DMS53 (cell line): ENCODE measurements around the gene PTGFRN.
"Not testable (repeated sequence)": the region's sequence is repeated elsewhere in the genome, so short reads cannot be mapped to it uniquely, and the experiment has no call there.

Experiments
- DNase-seq: peaks from one replicate; lab custom pipeline; 2025; lab: John Stamatoyannopoulos, UW

PTGFRN gene

GRCh38 chr1:116909512-116910378 lies at the start of gene PTGFRN:
TSS of gene PTGFRN (plus strand) at chr1:116909916. CDS start at chr1:116910204, 288 bp downstream.
- peak; percentile 44 for DNase-seq

DNA sequence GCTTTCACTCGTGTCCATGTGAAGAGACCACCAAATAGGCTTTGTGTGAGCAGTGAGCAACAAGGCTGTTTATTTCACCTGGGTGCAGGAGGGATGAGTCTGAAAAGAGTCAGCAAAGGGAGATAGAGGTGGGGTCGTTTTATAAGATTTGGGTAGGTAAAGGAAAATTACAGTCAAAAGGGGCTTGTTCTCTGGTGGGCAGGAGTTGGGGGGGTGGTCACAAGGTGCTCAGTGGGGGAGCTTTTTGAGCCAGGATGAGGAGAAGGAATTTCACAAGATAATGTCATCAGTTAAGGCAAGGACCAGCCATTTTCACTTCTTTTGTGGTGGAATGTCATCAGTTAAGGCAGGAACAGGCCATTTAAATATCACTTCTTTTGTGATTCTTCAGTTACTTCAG lies 49.5 kb upstream of the PTGFRN start:
- not testable (repeated sequence) for DNase-seq

- DNase-seq: no peak
Measured at GRCh38 chr1:116861137-116861536, 48.6 kb upstream of the PTGFRN start.

DNA sequence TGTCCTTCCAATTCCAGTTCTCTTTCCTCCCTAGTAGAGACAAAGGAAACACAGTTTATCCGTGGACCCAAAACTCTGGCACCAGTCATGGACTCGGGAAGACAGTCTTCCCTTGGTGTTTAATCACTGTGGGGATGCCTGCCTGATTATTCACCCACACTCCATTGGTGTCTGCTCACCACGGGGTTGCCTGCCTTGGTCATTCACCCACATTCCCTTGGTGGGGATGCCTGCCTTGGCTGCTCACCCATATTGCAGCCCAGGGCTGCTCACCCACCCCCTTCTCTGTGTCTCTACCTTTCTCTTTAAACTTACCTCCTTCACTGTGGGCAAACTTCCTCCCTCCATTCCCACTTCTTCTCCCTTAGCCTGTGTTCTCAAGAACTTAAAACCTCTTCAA lies 46.7 kb upstream of the PTGFRN start:
- not testable (repeated sequence) for DNase-seq

- not testable (repeated sequence) for DNase-seq
Measured at GRCh38 chr1:116866478-116866877, 43.2 kb upstream of the PTGFRN start.

DNA sequence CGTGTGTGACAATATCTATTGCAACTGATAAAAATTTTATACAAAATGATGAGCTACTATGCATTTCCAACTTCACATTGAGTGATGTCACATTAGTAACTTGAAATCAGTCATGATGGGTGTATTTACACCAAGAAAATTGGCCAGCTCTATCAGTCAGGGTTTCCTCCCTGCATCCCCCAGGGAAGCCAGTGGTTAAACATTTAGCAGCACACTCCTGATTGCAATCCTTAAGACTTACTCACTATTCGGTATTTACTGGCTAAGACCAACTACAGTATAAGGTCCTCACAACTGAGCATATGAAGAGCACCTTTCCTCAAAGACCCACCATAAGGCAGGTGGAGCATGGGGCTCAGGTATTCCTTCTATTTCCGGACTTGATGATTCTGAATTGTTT lies 41.3 kb upstream of the PTGFRN start:
- DNase-seq: no peak

DNA sequence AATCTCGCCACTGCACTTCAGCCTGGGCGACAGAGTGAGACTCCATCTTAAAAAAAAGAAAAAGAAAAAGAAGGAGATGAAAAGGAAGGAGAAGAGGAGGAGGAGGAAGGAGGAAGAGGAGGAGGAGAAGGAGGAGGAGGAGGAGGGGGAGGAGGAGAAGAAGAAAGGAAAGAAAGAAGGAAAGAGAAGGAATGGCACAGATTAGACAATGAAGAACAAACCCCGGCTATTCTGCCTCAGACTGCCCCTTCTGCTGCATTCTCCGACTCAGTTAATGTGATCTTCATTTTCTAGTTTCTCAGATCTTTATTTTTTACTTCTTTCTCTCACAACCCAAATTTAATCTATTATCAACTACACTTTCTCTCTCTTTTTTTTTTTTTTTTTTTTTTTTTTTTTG lies 40.1 kb upstream of the PTGFRN start:
- DNase-seq: no peak

DNA sequence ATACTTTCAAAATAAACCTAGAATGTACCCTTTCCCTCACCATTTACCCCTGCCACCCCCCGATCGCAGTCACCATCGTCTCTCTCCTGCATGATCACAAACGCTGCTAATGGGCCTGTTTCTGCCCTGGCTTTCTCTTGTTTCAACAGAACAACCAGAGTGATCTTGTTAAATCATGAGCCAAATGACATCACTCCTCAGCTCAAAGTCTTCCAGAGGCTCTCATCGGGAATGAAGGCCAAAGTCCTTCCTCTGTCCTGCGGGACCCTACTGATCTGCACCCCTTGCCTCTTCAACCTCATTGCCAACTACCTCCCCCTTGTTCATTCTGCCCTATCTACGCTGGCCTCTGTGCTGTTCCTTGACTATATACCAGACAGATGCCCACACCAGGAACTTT lies 39.4 kb upstream of the PTGFRN start:
- DNase-seq: no peak

DNA sequence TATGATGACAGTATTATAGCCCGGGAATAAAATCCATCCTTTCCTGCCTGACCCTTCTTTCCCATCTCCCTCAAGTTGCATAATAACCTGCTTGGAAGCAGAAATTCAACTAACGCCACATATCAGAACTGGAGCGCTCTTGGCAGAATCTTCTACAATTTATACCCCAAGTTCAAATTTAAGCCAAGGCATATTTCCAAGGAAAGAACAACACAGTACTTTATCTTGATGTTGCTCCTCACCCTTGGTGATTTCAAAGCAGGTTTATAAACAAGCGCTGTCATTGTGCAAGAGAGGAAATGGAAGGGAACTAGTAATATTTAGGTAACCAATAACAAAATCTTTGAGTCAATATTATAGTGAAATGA lies 38.0 kb upstream of the PTGFRN start:
- DNase-seq: no peak

DNA sequence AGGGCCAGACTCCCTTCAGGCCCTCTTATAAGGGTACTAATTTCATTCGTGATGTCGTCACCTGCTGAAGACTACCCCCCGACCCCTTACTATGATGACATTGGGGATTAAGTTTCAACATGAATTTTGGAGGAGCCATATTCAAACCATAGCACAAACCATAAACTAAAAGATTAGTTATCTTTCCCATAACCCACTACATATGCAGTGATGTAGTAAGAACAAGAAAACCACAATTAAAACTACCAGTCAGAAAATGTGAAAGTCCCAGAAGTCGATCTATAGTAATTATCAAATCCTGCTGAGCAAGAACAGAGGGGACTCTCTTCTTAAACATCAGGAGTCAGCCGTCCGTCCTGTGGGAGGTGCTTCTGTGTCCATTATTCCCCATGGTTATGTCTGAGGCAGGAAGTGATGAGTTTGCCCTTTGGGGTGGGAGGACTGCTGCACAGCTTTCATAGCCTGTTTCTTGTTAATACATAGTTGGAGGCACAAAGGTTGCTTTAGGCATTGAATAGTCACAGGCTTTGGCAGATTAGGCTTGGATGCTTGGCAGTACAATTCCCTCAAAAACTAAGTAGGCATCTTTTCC lies 35.9 kb upstream of the PTGFRN start:
- no peak for DNase-seq

DNA sequence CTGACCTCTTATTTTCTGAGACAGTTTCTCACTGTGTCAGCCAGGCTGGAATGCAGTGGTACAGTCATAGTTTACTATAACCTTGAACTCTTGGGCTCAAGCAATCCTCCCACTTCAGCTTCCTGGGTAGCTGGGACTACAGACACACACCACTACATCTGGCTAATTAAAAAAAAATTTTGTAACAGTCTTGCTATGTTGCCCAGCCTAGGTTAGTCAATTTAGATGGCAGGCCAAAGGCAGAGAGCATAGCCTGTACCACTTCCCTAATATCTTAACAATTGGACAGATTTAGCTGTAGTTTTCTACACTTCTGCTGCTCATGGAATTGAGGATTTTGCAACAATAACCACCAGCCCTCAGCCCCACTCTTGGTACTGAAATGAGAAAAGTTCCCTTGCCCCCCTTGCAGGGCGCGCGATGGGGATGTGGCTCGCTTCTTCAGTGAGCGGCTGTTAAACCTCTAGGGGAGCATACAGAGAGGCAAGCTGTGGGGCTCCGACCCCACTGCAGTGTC lies 34.9 kb upstream of the PTGFRN start:
- no peak for DNase-seq

DNA sequence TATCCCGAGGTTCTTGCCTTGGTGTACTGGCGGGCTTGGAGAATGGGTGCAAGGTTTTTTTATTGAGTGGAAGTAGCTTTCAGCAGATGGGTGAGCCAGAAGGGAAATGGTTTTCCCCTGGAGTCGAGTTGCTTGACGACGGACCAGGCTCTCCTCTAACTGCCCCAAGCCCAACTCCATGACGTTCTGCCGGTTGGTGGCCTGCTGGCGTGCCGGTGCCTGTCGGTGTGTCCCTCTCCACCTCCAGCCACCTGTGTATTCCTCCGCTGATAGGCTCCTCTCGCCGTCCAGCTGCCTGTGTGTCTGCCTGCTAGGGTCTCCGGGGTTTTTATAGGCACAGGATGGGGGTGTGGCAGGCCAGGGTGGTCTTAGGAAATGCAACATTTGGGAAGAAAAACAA lies 34.3 kb upstream of the PTGFRN start:
- DNase-seq: no peak

DNA sequence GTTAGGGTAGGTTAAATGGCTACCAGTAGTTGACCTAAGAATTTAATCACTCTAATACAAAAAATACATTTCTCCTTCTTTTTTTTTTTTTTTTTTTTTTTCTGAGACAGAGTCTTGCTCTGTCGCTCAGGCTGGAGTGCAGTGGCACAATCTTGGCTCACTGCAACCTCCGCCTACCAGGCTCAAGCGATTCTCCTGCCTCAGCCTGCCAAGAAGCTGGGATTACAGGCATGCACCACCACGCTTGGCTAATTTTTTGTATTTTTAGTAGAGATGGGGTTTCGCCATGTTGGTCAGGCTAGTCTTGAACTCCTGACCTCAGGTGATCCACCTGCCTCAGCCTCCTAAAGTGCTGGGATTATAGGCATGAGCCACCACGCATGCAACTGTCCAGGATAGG lies 33.8 kb upstream of the PTGFRN start:
- DNase-seq: not testable (repeated sequence)

DNA sequence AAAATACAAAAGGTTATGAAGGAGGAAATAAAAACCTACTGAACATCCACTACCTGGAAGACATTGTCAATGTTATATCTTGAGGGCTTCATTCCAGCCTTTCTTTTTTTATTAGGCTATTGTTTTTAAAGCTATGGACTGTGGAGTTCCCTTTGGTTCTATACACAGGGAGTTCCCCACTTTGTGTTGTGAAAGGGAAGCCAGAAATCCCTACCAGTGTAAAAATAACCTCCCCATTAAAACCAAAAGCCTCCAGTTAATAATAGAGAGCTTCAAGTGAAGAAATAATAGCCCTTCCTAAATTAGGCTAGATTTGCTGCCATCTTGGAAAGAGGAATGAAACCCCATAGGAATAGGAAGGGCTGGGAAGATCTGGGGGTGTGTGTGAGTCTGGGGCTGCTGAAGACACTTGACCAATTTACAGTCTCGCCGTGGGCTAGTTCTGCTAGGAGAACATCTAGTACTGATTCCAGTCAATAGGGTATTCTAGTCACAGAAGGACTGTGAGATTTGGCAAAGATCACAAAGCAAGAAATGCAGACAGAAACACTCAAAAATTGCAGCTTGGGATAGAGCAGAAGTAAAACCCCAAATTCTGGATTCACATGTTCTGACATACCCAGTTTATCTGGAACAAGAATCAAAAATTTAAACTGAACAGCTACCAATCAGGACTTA lies 32.4 kb upstream of the PTGFRN start:
- no peak for DNase-seq

DNA sequence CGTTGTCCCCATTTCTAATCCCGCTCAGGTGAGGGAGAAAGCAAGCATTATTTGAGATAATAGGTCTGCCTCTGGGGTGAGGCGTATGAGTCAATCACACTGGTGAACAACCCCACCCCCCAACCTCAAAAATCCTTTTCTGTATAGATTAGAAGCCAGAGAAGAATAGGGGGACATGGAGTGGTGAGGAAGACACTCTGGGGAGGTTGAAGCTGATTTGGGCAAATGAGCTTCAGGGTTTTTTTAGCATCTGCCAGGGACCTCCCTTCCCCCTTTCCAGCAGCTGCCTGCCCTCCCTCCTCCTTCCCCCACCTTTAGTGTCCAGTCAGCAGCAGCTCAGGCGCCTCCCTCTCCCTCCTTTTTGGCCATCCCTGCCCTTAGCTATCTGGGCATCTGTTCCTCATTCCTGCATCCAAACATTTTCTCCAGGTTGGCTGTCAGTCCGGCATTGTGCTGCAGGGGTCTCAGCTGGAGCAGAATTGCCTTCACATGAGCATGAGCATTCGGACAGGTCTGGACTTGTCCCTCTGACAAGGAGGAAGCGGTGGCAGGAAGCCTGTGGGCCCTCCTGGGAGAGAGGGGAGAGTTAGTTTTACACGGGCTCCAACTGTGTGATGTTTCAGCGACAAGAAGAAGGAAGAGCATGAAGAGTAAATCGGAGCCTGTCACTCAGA lies 30.8 kb upstream of the PTGFRN start:
- peak; percentile 79 for DNase-seq

GRCh38 chr1:116879478-116880133 lies 30.1 kb upstream of the PTGFRN start:
- peak; percentile 57 for DNase-seq

GRCh38 chr1:116880917-116881316 lies 28.8 kb upstream of the PTGFRN start:
- no peak for DNase-seq

DNA sequence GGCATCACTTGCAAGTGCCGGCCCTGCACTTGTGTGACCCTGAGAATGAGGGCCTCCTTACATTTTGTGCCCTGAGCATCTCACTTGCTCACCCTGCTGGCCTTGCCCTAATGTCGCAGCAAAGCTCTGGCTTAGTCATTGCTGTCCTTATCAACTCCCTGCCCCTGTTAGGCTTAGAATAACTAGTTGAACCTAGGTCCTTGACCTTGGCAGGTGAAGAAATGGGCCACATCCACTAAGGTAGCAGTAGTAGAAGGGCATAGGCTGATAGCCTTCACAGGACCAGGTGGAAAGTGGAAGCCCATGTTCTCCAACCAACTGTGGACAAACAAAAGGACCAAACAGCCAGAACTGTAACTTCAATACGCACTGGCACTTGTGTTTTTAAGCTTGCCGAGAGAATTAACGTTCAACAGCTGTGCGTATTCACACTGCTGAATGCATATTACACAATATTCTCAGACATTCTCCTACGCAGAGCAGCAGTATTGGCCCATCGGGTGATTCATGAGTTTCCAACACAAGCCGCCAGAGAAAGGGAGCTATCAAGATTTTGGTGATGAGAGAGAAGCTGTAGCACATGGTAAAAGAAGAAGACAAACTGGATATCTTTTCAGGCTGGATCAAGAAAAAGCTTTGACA lies 27.7 kb upstream of the PTGFRN start:
- DNase-seq: peak; percentile 29

- DNase-seq: no peak
Measured at GRCh38 chr1:116882866-116883265, 26.9 kb upstream of the PTGFRN start.

GRCh38 chr1:116886291-116886878 lies 23.3 kb upstream of the PTGFRN start:
- no peak for DNase-seq

- no peak for DNase-seq
Measured at GRCh38 chr1:116887212-116887611, 22.5 kb upstream of the PTGFRN start.
